Mucosa of stomach (tissue), 1 donor: ENCODE data around the gene CACNA2D2.
A peak's percentile ranks its signal among the peaks of the same experiment; 100 is the strongest.

Source experiments
- H3K27me3 ChIP-seq: one replicate; pipeline ENCODE4 v1.7.0; 2013; ENCODE audit warnings: mild to moderate bottlenecking, low read length; ENCODE audit not compliant: control insufficient read depth, insufficient read depth
- H3K36me3 ChIP-seq: one replicate; pipeline ENCODE4 v1.7.0; 2013; ENCODE audit warnings: low read length; ENCODE audit not compliant: control insufficient read depth, insufficient read depth
- H3K4me1 ChIP-seq: one replicate; pipeline ENCODE4 v1.7.0; 2013; ENCODE audit warnings: mild to moderate bottlenecking, low read length; ENCODE audit not compliant: control insufficient read depth, insufficient read depth
- H3K4me3 ChIP-seq: one replicate; pipeline ENCODE4 v1.7.0; 2013; ENCODE audit warnings: low read length
- H3K9ac ChIP-seq: one replicate; pipeline ENCODE4 v1.7.0; 2013; ENCODE audit warnings: mild to moderate bottlenecking, low read length, moderate library complexity
- H3K9me3 ChIP-seq: one replicate; pipeline ENCODE4 v1.7.0; 2013; ENCODE audit warnings: mild to moderate bottlenecking, low read length, moderate library complexity; ENCODE audit not compliant: control insufficient read depth
- donor health status: Pancreatic carcinoma.

CACNA2D2 gene

DNA sequence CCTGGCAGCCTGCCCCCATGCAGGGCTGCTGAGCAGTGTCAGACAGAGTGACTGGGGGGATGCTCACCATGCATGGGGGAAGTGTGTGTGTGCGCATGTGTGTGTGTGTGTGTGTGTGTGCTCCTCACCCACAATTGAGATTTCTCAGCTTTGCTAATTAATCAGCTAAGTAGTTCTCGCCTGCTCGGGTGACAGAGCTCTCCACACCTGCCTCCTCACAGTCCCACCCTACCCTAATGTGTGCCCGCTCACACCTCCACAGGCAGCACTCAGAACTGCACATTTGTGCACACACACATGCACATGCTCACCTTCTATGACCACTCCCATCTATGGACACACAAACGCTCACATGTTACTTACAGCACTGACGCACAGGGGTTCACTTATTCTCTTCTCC, 37.3 kb downstream of the CACNA2D2 start:
- Histone ChIP-seq H3K4me1 (no peaks in the 10 kb centered on the region), H3K4me3 (no peak overlapping the region), H3K27me3 (no peaks in the 10 kb centered on the region), H3K9me3 (no peaks in the 10 kb centered on the region), H3K36me3 (no peaks in the 10 kb centered on the region), H3K9ac (no peak overlapping the region)

DNA sequence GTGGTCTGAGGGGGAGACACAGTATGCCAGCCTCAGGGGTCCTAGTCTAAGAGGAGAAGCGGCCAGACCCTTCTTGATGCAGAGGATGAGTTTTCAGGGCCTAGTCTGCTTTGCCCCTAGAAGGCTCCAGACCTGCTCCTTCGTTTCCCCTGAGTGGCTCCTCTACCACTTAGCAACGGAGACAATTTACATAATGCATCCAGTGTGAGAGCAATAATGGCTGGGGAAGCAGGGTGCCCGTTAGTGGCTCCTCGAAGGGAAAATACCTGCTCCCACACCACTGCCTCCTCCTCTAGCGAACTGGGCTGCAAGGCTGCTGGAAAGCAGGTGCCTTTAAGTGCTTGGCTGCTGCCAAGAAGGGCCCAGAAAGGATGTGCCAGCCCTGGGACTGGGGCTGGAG, 38.9 kb downstream of the CACNA2D2 start:
- Histone ChIP-seq H3K27me3 (no peaks in the 10 kb centered on the region), H3K9me3 (no peaks in the 10 kb centered on the region), H3K36me3 (no peaks in the 10 kb centered on the region), H3K4me3 (no peak overlapping the region), H3K9ac (no peak overlapping the region), H3K4me1 (no peaks in the 10 kb centered on the region)

DNA sequence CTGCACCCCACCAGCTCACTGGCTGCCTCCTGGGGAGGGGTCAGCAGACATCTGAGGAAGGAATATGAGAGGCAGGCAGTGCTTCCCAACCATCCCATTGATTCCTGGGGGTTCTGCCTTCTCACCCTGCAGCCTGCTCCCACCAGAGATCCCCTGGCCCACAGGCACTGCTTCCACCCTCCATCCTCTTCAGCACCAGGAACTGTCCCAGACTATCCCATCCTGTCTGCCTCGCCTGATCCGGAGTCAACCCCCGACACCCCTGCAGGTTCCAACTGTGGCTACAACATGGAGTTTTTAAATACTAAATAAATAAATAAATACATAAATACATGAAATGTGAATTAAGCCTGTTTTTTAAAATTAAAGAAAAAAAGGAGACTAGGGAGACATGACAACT, 43.6 kb downstream of the CACNA2D2 start:
- no peaks in the 10 kb centered on the region for H3K4me1 ChIP-seq
- no peak overlapping the region for H3K4me3 ChIP-seq

GRCh38 chr3:50457988-50458387, 45.4 kb downstream of the CACNA2D2 start:
- Histone ChIP-seq H3K27me3 (no peaks in the 10 kb centered on the region), H3K9me3 (no peaks in the 10 kb centered on the region), H3K4me3 (no peak overlapping the region), H3K36me3 (no peaks in the 10 kb centered on the region), H3K9ac (no peak overlapping the region), H3K4me1 (no peaks in the 10 kb centered on the region)

More for the DNA sequence above, 43.6 kb downstream of the CACNA2D2 start:
- H3K36me3 ChIP-seq = no peaks in the 10 kb centered on the region
- no peaks in the 10 kb centered on the region for H3K27me3 ChIP-seq
- H3K9ac ChIP-seq = no peak overlapping the region
- H3K9me3 ChIP-seq = no peaks in the 10 kb centered on the region

GRCh38 chr3:50455161-50456018, 48.0 kb downstream of the CACNA2D2 start:
- H3K9me3 ChIP-seq = no peaks in the 10 kb centered on the region
- no peak overlapping the region for H3K4me3 ChIP-seq
- H3K9ac ChIP-seq = no peak overlapping the region
- H3K4me1 ChIP-seq = peaks cover 6% of the 10 kb centered on the region
- no peaks in the 10 kb centered on the region for H3K27me3 ChIP-seq
- H3K36me3 ChIP-seq = no peaks in the 10 kb centered on the region

- no peak overlapping the region for H3K4me3 ChIP-seq
- H3K4me1 ChIP-seq = peaks cover 13% of the 10 kb centered on the region
Measured at GRCh38 chr3:50454481-50455070, 48.9 kb downstream of the CACNA2D2 start.

DNA sequence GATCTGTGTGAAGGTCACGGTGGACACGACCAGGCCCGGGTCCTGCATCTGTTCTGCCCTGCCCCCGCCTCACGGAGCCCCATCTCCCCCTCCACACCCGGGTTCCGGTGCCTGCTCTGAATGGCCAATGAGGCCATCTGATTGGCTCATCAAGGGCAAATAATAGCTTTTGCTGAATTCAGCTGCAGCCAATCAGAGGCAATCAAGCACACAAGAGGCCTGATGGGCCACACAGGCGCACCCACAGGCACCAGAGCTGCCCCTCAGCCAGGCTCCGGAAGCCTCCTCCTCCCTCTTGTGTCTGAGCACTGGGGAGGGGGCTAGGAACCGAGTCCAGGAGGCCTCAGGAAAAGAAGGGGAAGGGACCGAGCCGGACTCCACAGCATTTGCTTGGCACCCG, 49.5 kb downstream of the CACNA2D2 start:
- Histone ChIP-seq H3K27me3 (no peaks in the 10 kb centered on the region), H3K4me3 (no peak overlapping the region), H3K36me3 (no peaks in the 10 kb centered on the region), H3K9ac (no peak overlapping the region), H3K9me3 (no peaks in the 10 kb centered on the region), H3K4me1 (peaks cover 13% of the 10 kb centered on the region)

More at GRCh38 chr3:50454481-50455070, 48.9 kb downstream of the CACNA2D2 start:
- no peaks in the 10 kb centered on the region for H3K36me3 ChIP-seq
- no peaks in the 10 kb centered on the region for H3K27me3 ChIP-seq
- H3K9me3 ChIP-seq = no peaks in the 10 kb centered on the region
- no peak overlapping the region for H3K9ac ChIP-seq

DNA sequence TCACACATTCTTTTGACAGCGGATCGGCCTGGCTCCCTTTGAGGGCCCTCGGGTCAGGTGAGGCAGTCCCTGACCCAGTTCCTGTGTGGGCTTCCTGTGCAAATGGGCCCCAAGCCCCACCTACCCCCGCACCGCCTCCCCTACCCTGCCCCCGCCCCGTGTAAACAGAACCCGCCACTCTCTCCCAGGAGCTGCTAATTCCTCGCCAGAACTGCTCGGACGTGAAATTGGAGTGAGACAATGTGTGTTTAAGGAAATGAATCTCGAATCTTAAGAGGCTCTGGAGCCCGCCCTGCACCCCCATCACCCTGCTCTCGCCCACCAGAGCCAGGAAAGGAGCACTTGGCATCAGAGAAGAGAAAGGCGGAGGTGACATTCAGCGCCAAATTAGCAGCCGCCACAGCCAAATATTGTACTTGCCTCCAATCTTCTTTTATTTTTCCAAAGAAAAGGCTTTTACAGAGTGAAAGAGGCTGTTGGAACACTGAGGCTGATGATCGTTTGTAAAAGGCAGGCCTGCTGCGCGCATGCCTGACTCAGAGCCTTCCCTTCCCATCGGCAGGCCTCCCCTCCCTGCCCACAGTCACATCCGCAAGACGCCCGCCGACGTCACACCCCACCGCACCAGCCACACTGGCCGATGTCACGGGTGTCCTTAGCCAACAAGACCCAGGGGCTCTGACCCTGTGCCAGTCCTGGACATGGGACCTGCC, 53.1 kb downstream of the CACNA2D2 start:
- H3K27me3 ChIP-seq = no peaks in the 10 kb centered on the region
- peak overlapping the region; percentile 60 for H3K9ac ChIP-seq
- H3K4me1 ChIP-seq = peaks cover 41% of the 10 kb centered on the region
- H3K36me3 ChIP-seq = no peaks in the 10 kb centered on the region
- no peaks in the 10 kb centered on the region for H3K9me3 ChIP-seq
- H3K4me3 ChIP-seq = no peak overlapping the region

DNA sequence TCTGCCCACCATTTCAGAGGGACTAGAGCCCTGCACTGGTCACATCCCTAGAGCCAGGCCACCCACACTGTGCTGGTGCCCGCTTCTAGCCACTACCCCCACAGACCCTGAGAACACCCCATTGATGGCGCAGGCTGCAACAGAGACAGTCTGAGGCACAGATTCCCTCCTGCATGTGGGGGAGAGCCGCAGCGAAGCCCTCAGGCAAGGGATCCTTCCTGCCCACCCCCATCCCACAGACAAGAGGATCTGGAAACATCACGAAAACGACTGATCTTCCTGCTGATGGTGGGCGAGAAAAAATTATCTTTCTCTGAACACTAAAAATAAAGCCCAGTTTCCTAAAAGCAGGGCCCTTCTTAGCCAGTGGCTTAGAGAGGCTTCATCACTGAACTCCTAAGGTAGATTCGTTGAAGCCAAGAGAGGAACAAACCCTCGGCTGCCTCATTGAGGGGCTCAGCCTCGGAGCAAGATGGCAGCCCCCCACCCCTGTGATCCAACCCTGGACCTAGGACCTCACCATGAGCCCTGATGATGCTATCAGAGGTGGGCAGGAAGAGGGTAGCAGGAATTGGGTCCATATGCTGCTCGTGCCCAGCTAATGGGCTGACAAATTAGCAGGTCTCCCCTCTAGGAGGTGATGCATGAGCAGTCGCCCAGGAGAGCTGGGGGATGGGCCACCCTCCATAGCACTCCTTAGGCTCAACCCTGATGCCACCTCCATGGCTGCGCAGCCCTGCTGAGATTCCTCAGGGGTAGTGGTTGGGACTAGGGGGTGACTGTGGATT, 54.5 kb downstream of the CACNA2D2 start:
- no peaks in the 10 kb centered on the region for H3K27me3 ChIP-seq
- no peak overlapping the region for H3K4me3 ChIP-seq
- no peaks in the 10 kb centered on the region for H3K36me3 ChIP-seq
- peaks cover 49% of the 10 kb centered on the region for H3K4me1 ChIP-seq
- H3K9ac ChIP-seq = no peak overlapping the region
- H3K9me3 ChIP-seq = no peaks in the 10 kb centered on the region

- Histone ChIP-seq H3K9me3 (no peaks in the 10 kb centered on the region), H3K9ac (no peak overlapping the region), H3K4me3 (no peak overlapping the region), H3K27me3 (no peaks in the 10 kb centered on the region), H3K36me3 (no peaks in the 10 kb centered on the region), H3K4me1 (peaks cover 65% of the 10 kb centered on the region)
Measured at GRCh38 chr3:50447290-50447840, 56.1 kb downstream of the CACNA2D2 start.

DNA sequence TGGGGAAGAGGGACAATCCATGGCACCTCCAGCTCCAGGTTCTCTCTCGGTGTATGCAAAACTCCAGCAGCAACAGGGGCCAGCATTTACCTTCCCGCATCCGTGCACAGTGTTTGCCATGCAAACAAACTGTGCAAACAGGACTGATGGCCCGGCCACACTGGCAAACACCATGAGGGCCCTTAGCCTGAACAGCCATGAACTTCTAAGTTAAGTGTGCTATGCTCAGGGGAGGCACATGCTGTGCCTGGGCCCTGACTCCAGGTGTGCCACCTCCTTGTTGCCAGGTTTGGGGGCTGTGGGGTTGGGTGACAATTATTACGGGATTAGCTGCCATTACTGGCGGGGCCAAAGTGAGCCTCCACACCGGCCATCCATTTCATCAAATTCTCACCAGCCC, 57.5 kb downstream of the CACNA2D2 start:
- Histone ChIP-seq H3K36me3 (no peaks in the 10 kb centered on the region), H3K27me3 (no peaks in the 10 kb centered on the region), H3K4me1 (peaks cover 73% of the 10 kb centered on the region), H3K9ac (no peak overlapping the region), H3K9me3 (no peaks in the 10 kb centered on the region), H3K4me3 (peak overlapping the region; percentile 22)
